SIG-M5 (cell line): Measurements from ENCODE around the gene IFNL1.
"Not testable (repeated sequence)": the region's sequence is repeated elsewhere in the genome, so short reads cannot be mapped to it uniquely, and the experiment has no call there.

Source experiments
- DNase-seq: peaks from one replicate; lab custom pipeline; 2025; lab: John Stamatoyannopoulos, UW

Gene IFNL1

DNA sequence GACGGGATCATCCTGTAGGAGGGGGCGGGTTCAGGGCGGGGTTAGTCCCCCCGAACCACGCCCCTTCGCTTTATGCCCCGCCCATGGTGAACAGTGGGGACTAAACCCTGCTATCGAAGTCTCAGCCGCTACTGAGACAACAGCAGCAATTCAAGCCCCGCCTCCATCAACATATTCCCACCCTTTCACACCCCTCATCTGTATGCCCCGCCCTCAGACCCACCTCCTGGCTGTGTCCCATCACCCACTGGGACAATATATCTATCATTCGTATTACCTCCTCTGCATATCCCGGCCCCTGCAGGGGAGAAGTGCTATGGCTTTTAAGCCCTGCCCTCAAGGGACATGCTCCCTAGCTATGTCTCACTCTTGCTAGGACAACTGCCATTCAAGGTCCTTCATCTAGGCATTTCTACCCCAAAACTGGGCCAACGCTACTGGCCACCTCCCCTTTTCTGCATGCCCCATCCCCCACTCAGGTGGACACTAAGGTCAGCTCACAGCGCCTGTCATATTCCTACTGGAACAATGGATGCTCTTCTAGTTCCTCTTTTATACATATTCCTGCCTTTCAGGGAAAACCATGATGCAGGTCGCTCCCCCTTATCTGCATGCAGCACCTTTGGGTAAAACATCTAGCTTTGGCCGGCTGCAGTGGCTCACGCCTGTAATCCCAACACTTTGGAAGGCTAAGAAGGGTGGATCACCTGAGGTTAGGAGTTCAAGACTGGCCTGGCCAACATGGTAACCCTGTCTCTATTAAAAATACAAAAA lies 12.5 kb downstream of the IFNL1 start:
- no peak for DNase-seq

DNA sequence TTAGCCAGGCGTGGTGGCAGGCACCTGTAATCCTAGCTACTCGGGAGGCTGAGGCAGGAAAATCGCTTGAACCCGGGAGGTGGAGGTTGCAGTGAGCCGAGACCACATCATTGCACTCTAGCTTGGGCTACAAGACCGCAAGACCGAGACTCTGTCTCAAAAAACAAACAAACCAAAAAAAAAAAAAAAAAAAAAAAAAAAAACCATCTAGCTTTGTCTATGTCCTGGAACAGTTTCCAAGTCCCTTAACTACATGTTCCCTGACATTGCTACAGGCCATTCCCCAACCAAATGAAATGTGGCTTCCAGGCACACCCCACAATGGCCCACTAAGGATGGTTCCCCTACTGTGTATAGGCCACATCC lies 13.1 kb downstream of the IFNL1 start:
- DNase-seq: not testable (repeated sequence)

DNA sequence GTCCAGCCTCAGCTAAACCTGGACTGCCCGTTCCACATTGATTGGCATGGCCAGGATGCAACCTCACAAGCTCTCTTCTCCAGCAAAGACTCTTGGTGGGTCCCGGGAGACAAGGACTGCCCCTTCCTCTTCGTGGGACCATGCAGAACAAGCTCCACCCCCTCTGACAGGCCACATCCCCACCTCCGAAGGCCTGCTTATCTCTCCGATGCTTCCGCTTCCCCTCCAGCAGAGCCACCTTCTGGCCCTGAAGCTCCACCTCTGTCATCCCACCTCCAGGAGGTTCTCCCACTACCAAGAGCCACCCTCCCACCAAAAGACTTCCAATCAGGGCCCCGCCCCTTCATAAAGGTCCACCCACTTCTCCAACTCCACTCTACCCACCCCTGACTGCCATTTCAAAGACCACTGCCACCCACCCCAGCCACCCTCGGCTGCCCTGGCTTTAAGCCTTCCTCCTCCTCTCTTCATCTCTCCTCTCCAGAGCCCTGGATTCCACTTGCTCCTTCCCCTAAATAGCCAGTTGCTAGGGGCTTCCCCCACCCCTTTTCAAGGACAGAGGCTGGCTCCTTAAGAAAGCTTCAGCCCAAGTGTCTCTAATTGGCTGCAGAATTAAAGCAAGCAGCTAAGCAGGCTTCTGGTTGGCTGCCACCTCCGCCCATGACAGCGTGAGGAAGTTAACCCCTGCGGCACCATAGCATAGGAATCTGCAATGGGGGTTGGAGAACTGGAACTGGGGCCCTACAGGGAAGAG lies 14.5 kb downstream of the IFNL1 start:
- no peak for DNase-seq

DNA sequence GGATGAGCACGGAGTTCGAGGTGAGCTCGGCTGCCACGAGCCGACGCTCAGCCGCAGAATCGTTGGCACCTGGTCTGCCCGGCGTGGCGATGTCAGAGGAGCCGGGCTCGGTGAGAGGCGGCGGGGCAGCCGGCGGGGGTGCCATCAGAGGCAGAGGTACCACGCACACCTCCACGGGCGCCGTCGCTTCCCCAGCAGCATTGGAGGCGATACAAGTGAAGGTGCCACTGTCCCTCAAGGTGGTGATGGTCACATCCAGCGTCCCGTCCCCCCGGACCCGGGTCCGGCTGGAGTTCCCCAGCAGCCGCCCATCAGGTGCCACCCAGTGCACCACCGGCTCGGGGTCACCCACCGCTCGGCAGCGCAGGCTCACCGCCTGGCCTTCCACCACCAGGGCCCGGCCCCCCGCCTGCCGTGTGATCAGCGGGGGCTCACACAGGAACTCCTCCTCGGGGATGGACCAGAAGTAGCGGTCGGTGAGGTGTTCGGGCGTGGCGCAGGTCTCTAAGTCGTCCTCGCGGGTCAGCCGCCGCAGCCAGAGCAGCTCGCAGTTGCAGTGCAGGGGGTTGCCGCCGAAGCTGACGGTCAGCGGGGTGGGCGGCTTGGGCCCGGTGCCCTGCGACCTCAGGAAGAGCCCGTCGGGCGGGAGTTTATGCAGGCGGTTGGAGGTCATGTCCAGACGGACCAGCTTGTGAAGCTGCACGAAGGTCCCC lies 18.0 kb downstream of the IFNL1 start:
- no peak for DNase-seq

DNA sequence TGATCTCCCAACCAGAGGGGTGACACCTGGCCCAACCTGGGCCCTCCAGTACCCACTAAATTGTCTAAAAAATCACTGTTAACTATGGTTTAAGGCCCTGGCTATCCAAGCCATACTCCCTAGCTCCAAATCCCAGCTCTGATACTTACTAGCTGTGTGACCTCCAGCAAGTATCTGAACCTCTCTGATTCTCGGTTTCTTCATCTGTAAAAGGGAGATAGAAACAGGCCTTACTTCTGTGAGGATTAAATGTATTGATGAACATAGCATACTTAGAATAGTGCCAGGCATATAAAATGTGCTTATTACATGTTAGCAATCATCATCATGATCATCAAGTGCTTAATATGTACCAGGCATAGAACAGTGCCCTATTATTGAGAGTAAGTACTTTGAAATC lies 19.7 kb downstream of the IFNL1 start:
- no peak for DNase-seq

DNA sequence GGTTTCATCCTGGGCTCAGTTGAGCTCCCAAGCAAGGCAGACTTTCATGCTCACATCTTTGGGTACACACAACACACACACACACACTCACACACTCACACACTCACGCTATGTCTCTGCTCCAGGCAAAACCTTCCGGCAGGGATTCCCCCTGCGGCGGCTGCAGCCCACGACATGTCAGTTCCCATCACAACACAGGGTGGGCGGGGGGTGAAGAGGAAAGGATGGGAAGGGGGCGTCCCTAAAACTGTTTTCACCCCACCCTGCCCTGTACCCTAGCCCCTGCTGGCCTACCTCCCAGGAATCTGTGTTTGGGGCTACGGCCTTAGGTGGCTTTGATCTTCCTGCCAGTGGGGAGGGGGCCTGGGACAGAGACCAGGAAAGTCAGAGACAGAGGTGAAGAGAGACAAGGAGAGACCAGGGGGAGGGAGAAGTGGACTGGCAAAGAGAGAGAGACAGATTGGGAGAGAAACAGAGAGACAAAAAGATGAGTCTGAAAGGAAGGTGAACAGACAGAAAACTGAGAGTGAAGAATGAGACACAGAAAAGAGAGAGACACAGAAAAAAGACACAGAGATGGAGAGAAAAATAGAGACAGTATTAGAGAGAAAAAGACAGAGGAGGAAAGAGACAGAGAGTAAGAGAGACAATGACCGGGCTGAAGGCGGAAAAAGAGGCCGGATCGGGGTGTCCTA lies 20.6 kb downstream of the IFNL1 start:
- no peak for DNase-seq

DNA sequence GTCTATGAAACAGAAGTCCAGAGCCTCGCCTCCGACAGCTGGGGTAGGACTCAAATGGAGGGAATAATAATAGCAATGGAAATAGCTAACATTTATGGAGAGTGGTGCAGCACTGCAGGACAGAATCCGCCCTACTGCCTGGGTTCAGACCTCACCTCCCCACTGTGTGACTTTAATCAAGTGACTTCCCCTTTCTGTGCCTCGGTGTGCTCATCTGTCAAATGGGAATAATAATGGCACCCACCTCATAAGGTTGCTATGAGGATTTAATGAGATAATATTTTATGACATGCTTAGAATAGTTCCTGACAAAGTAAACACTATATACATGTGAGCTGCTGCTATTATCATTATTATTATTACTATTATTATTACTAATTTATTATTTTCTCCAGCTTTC lies 21.3 kb downstream of the IFNL1 start:
- DNase-seq: no peak

DNA sequence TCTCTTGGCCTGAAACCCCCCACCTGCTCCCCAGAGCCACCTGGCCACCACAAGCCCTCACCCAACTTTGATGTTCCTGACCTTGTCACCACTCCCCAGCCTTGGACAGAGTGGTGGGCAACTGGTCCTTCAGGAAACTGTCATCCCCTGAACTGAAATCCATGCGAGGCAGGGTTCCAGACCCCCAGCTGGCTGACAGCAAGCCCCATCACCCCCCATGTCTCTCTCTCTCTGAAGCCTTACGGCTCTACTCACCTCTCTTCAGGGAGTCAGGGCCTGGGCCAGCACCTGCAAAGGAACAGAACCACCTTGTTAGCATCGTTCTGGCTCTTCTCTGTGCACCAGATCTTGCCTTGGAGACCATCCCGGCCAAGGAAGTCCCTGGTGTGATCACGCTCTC lies 21.9 kb downstream of the IFNL1 start:
- DNase-seq: no peak

DNA sequence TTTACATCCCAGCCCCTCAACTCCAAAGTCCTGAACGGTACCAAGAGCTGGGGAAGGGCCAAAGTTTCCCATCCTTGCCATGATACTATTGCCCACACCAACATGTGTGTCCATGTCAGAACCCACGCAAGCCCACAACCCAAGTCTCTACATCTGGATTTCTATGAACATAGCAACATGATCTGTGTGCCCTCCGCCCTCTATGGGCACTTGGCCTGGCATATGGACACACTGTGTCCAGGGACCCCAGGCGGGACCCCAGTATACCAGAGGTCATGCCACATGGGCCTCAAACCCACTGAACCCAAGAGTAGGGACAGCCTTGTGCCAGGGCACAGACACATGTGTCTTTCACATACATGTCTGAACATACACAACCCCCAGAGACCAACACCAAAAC lies 22.5 kb downstream of the IFNL1 start:
- DNase-seq: no peak

DNA sequence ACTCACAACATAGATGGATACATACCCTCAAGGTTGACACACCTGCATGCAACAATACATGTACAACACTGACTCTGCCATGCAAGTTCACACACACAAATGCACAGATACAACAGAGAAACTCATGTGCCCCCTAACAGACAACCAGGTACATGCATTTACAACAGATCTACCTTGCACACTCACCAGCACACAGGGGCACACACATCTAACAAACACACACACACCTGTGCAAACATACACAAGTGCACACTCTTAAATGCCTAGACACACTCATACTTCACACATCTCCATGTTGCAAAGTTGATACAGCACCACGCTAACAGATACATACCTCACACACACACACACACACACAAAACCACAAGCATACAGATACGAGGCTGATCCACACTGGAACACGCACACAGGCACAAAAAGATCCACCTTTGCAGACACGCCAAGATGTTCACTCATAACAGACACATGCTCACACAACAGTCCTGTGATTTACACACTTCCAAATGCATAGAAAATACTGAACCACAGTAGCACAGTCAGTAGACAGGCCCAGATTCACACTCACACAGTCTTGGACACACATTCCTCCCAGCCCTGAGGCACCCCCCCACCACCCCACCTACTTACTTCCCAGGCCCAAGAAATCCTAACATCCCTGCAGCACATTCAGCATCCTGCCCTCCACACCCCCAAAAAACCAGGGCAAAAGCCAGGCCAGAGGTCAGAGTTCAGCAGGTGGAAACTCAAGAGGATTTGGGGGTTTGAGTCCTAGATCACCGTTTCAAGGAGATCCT lies 23.1 kb downstream of the IFNL1 start:
- DNase-seq: no peak

DNA sequence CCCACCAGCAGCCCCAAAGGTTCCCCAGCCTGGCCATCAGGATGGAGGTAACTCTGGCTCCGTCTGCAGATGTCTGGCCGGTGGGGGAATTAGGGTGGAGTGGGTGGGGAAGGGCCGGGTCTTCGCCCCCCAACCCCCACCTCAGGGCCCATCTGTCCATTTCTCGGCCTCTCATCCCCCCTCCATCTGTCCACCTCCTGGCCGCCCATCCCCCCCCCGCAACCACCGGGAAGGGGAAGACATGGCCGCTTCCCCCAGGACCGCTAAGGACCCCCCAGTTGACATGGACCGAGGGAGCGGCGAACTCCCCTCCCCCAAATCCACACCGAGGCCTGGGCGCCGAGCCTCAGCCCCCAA lies 23.7 kb downstream of the IFNL1 start:
- no peak for DNase-seq

DNA sequence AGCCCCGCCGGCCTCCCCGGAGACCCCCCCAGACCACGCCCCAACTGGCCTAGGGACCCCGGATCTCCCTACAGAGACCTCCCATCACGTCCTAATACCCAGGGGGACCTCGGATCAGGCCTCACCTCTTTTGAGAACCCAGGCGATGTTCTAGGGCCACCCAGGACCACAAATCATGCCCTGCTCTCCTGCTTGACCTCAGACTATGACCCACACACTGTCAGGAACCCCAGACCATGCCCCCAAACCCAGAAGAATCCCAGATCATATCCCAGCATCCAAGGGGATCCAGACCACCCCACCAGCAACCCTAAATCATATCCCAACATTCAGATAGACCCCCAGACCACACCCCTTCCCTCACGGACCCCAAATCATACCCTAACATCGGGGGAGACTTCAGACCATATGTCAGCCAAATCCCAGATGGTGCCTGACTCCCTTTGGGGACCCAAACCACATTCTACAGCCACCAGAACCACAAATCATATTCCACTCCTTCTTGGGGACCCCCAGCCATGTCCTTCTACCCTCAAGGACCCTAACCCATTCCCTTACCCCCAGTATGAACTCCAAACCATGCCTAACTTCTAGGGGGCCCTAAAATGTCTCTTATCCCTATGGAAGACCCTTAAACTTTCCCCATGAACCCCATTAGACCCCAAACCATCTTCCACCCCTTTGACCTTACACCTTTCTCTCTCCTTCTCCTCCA lies 25.1 kb downstream of the IFNL1 start:
- no peak for DNase-seq

DNA sequence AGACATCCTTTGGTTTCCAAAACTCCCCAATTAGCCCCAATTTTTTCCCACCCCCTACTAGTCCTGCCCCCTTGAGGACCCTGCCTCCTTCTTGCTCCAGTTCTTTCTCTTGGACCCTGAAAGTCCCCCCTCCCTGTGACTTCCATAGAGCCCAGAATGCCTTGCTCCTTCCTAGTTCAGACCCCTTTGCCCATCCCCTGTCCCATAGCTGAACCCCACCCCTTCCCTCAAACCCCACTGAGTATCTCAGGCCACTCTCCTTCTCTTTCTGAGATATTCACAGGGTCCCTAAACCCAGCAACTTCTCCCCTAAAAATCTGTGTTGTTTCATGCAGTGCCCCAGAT lies 25.6 kb downstream of the IFNL1 start:
- no peak for DNase-seq

DNA sequence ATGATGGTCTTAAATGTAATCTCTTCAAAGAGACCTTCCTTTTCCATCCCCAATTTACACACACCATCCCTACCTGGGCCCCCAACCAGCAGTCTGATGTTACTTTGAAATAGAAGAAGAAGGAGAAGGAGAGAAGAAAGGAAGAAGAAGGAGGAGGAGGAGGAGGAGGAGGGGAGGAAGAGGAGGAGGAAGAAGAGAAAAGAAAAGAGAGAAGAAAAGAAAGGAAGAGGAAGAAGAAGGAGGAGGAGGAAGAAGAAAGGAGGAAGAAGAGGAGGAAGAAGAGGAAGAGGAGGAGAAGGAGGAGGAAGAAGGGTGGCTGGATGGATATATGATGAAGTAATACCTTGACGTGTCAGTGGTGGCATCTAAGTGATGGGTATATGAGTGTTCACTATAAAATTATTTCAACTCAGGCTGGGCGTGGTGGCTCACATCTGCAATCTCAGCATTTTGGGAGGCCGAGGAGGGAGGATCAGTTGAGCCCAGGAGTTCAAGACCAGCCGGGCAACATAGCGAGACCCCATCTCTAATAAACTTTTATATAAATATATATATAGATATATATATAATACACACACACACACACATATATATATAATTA lies 28.1 kb downstream of the IFNL1 start:
- DNase-seq: no peak

DNA sequence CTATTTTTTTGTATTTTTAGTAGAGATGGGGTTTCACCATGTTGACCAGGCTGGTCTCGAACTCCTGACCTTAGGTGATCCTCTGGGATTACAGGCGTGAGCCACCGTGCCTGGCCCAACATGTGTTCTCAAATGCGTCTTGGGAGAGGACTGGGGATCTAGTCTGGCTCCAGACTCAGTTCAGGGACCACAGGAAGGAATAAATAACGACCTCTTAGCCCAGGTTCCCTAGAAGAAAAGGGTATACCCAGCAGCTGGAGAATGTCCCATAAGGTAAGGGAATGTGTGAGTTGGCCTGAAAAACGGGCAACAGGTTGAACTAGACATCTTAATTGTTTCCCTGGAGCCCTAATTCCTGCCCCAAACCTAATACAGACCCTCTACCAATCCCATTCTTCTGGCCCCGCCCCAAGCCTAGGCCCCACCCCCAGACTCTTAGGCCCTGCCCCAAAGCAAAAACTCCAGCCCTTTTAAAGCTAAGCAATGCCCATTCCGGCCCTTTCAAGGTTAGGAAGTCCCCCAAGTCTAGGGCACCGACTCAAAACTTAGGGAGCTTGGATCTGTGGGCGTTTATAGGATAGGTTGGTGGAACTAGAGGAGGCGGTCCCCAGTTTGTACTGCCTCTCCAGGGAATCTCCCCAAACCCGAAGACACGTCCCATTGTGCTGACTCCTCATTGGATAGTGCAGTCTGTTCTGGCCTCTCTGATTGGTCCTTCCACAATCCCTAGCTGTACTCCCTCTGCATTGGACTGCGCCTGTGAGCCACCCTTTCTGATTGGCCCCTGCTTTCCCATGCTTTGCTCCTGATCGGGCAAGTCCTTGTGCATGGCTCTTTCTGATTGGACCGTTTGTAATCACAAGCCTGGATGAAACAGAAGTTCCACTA lies 29.8 kb downstream of the IFNL1 start:
- DNase-seq: no peak

DNA sequence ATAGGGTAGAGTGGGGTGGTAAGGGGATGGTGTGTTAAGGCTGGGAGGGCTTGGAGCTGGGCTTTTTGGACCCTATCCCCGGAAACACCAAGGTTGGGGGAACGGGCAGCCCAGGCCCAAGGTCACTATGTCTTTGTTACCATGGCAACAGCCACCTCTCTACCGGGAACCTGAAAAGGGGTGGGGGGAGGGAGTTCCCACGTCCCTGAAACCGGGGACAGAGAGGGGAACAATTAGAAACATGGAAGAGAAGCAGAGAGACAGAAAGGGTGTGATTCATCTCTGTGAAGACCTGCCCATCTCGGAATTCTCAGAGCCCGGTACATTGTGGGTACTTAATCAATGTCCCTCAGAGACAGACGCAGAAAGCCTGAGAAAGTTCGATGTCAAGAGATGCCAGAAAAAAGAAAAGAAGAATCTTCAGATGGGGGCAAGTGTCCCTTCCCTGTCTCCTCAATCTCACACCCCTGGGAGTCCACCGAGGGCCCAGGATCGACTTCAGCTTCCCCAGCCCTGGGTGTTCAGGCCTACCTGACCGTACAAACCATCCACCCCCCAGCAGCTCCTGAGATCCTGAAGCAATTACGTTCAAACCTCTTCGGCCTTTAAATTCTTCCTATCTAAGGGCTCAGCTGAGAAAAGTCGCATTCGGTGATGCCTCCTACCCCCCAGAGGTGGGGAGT lies 31.3 kb downstream of the IFNL1 start:
- no peak for DNase-seq

DNA sequence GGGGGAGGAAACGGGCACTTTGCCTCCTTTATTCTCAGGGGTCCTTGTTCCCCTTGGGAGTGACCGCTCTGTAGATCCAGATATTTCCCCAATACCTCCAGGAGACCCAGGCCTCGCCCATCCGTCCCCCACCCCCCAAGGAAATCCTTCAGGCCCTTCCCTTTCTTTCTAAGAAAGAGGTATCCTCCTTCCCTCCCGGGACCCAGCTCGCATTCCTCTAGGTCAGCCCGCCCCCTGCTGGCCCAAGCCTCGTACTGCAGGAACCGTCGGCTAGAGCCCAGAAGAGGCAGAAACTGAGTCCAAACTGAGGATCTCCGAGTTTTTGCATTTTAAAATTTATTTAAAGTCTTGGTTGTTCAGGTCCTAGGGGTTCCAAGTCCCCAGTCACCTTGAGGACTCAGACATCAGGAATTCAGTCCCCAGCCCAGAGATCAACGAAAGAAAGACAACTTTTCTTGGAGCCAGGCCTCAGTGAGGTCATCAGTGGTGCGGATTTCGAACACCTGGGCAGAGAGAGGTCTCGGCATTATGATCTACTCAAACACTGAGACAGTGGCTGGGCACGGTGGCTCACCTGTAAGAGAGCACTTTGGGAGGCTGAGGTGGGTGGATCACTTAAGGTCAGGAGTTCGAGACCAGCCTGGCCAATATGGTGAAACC lies 32.0 kb downstream of the IFNL1 start:
- DNase-seq: no peak

DNA sequence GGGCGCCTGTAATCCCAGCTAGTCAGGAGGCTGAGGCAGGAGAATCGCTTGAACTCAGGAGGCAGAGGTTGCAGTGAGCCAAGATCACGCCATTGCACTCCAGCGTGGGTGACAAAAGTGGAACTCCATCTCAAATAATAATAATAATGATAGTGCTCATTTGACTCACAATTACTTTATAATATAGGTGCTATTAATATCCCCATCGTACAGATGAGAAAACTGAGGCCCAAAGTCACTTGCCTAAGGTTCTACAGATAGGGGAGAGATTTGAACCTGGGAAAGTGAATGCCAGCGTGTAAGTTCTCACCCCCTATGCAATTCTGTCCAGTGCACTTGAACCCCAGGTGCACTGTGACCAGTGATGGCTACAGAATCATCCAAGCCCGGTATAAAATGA lies 33.7 kb downstream of the IFNL1 start:
- no peak for DNase-seq

DNA sequence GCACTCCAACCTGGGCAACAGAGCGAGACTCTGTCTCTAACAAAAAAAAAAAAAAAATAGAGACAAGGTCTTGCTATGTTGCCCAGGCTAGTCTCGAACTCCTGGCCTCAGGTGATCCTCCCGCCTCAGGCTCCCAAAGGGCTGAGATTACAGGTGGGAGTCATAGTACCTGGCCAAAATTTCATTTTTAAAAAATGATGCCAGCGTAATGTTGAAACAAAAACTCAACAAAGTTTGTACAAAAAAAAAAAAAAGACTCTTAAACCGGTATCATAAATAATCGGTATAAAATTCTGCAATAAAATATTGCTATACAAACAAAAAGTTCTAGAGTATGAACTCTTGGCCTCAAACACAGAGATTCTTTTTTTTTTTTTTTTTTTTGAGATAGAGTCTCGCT lies 36.1 kb downstream of the IFNL1 start:
- DNase-seq: no peak
